ENCODE measurements around the gene ARF1.
A peak's percentile ranks its signal among the peaks of the same experiment; 100 is the strongest.

Gene ARF1

DNA sequence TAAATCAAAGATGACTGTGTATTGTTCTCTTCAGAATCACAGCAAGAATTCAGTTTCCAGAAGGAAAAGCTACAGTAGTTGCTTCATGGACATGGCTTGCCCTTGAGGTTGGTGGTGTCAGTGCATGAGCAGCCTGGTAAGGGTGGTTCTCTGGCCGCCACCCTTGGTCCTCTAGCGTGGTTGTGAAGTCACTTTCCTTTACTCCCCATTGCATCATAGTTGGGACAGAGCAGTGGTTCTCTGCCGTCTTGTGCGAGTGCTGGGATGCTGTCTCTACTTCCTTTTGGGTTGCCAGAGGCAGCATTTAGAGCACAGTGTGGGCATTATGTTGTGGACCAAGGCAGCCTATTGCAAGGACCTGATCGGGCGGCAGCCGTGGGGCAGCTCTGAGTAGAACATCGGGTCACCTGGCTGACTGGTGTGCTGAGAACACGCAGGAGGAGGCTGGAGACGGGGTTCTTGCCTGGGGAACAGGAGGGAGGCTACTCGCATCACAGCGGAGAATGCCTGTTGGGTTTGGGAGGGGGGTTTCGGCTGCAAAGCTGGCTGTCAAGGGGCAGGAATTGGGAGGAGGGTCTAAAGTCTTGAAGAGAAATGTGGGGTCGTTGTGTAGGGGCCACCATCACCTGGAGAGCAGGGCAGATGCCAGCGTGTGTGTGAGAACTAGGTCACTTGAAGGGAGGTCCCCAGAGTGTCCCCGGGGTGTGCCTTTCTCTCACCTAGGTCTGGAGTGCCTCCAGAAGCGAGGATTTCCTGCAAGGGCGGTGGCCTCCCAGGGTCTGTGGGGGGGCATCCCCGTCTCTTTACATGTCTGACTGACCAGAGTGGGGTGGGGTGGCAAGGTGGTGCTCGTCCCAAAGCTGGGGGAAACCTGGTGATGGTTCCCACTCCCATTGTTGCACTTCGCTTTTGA is 6.3 kb downstream of the ARF1 start:
- DNase-seq = peak in 2 of 5 experiments; percentile 2 to 57

DNA sequence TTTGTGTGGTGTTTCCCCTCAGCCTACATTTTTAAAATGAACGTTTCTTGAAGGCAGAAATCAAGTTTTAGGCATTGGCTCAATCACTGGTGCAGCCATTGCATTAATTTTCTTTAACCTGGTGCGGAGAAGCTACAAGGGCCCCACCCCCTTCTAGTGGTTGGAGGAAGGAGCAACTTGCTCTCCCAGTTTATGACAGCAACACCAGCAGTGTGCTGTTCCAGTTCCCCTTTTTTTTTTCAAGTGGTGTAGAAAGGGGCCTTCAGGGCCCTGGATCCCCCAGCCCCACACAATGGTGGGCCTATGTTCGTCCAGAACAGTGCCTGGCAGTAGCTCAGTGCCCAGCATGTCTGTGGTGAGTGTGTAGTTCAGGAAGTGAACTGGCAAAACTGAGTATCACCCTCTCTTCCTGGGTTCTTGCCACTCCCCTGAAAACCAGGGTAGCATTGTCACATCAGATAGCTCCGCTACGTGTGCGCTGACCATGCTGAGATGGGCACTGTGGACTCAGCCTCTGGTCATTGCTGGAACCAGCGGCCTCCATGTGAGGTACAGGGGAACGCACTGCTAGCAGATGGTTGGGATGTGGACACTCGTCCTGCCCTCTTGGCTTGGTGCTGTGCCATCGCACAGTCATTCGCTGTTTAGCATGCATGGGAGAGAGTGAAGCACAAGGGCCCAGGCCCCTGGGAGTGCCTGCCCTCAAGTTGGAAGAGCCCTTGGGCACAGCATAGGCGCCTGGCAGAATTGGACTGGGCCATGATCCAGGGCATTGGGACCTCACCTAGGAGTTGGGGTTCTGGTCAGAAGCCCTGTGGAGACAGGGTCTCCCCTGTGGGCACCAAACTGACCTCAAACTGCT is 7.2 kb downstream of the ARF1 start:
- peak in 1 of 5 experiments; percentile 2 for DNase-seq

DNA sequence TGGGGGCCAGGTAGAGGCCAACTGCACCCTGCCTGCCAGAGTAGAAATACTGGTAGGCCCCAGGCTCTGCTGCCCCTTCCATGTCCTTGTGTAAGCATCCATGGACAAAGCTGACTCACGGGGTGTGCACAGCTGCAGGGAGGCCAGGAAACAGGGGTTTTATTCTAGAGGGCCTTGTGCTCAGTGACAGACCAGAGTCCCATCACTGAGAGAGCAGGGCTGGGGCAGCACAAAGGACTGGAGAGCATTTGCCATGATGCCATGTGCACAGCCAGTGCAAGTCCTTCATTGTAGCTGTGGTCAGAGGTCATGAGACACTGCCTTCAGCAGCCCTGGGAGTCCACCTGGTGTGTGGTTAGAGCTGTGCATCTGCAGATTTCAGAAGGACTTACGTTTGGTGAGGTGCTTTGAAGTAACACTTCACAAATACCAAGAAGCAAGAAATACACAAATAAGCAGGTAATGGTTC is 8.1 kb downstream of the ARF1 start:
- DNase-seq = peak in 1 of 5 experiments; percentile 4

DNA sequence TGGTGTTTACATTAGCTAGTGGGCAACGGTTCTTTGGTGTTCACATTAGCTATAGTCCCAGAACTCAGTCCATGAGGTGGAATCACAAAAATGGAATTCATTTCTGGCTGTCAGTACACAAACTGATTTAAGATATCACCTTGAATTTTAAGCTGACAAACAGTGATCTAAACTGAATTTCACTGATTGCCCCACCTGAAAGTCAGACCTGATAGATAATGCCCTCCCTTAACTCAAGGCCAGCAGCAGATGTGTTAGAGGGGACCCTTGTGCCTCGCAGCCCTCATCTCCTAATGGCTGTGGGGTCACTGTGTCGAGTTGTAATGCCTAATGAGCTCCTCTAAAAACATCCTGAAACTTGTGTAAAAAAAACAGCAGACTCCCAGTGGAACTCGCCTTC is 8.6 kb downstream of the ARF1 start:
- no peak for DNase-seq

DNA sequence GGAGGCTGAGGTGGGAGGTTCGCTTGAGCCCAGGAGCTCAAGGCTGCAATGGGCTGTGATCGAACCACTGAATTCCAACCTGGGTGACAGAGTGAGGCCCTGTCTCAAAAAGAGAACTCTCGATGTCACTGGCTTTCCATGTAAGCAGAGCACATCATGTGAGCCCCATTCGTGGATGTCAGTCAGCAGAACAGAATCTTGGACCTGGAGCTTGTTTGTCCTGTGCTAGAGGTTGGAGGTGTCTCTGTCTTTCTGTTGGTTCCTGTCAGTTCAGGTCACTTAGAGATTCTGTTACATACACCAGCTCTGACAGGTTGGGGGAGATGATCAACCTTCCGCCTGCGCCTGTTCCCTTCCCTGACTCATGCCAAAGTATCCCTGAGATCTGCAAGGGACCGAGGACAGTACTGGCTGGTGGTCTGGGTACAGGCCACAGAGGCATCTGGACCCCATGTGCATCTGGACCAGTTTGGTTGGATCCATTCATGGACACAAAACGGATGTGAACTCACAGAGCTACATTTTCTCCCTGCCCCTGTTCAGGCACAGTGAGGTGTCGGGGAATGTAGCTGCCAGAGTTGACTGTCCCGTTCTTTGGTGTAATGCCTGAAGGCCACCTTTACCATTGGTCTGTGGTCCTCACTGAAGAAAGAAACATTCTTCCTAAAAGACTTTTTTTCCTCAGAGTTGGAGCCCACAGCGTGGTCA is 10.0 kb downstream of the ARF1 start:
- peak in 1 of 5 experiments; percentile 2 for DNase-seq

DNA sequence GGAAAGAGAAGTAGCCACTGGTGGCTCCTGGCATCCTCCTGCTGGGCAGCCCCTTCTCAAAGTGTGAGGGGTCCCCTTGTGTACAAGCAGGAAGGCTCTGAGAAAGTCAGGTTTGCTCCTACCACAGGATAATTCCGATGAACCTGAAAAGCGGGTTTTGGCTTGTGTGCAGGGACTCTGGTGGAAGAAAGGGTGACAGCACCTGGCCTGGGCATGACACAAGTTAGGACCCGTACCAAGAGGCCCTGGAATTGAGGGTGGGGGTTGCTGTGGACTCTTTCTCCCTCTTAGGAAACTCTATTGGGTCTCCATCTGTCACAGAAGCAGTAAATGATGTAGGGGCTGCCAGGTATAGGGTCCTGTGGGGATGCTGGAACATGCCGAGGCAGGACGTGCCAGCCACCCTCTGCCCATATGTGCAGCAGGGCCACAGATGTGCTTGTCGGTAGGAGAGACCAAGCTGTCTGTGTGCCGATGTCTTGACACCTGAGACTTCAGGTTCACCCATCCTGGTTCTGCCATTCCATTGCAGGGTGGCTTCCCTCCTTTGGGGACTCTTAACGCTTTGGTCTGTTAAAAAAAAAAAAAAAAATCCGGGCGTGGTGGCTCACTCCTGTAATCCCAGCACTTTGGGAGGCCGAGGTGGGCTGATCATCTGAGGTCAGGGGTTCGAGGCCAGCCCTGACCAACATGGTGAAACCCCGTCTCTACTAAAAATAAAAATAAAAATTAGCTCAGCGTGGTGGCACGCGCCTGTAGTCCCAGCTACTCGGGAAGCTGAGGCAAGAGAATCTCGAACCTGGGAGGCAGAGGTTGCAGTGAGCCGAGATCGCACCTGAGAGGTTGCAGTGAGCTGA is 10.8 kb downstream of the ARF1 start:
- no peak for DNase-seq

DNA sequence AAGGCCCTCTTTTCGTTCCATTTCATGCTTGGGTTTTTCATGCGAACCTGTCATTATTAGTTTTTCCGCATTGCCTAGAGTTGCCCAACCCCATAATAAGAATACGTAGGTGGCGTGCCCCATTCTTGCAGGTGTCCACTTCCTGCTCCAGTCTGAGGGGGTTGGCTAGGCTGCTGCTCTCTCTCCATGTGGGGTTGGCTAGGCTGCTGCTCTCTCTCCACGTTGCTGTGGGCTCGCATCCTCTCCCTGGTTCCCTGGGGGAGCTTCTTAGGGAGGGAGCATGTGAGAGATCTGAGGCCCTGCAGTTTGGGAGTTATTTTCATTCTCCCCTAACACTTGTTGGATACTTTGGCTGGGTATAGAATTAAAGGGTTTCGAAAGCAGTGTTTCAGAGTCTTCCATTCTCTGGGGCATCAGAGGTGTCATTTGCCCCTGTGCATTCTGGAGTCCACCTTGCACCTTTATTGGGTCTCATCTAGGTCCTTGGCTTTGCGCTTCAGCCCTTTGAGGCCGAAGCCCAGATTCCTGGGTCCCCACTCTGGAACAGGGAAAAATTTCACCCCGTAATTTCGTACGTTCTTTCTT is 12.0 kb downstream of the ARF1 start:
- DNase-seq = no peak

DNA sequence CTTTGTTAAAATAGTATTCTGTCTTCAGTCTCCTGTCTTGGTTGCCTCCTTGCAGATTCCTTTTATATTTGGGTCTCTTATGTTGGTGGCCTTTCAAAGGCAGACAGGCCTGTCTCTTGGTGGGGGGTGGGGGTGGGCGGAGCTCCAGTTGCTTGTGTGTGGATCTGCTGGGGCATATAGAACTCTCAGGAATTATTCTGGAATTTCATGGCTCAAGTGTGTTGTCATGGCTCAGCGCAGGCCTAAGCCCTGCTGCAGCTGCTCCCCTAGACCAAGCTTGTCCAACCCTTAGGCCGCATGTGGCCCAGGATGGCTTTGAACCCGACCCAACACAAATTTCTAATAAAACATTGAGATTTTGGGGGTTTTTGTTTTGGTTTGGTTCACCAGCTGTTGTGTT is 12.7 kb downstream of the ARF1 start:
- no peak for DNase-seq

DNA sequence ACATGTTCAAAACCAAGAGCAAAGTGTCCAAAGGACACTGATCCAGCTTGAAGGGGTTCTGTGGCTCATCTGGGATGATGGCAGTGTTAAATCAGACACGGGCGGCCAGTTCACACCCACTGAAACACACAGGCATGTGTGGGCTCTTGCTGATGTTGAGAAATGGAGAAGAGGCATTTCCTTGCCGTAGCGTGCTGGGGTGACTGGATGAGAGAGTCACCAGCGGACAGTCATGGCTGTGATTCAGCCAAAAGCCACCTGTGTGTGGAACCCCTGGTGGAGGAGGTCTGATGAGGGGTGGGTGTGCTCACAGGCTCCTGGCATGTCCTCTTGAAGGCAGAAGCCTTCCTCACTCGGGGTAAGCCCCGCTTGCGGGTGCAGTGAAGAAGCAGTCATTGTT is 13.4 kb downstream of the ARF1 start:
- DNase-seq = no peak

DNA sequence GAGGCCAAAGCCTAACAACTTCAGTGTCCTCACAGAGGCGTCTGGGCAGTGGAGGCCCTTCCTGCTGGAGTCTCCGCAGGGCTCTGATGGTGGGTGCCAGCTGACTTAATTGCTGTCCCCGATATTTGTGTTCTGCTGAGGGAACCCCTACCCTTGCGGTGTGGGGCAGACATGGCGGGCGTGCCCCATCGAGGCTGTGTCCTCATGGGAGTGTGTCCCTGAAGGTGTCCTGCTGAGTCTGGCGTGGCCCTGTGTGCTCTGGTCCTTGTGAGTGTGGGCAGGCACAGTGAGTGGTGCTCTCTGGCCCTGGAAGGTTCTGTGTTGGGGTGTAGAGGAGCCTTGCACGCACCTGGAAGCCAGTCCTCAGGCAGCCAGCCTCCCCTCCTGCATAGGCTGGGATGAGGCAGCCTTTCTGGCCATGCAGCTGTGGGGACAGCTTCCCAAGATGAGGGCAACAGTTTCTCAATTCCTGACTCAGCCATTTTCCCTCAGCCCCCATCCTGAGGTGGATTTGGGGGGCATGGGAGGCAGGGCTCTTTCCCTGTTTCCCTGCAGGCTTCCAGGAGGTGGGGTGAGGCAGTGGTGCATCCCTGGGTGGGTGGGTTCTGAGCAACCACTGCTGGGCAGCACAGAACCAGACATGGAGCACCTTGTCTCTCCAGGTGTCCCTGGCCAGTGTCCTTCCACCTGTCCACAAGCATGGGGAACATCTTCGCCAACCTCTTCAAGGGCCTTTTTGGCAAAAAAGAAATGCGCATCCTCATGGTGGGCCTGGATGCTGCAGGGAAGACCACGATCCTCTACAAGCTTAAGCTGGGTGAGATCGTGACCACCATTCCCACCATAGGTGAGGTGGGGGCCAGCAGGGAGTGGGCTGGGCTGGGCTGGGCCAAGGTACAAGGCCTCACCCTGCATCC is 14.2 kb downstream of the ARF1 start:
- DNase-seq = no peak

DNA sequence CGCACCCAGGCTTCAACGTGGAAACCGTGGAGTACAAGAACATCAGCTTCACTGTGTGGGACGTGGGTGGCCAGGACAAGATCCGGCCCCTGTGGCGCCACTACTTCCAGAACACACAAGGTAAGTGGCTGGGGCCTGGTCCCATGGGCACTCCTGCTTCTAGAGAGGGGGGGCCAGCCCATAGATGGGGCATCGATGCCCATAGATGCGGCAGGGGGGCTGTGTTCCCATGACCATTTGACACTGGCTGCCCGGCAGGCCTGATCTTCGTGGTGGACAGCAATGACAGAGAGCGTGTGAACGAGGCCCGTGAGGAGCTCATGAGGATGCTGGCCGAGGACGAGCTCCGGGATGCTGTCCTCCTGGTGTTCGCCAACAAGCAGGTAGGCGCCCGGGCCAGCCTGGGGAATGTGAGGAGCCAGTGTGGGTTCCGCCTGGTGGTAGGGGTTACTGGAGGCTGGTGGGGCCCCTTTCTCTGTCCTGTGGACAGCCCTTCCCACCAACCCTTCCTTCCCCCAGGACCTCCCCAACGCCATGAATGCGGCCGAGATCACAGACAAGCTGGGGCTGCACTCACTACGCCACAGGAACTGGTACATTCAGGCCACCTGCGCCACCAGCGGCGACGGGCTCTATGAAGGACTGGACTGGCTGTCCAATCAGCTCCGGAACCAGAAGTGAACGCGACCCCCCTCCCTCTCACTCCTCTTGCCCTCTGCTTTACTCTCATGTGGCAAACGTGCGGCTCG is 15.0 kb downstream of the ARF1 start:
- DNase-seq = peak in 1 of 5 experiments; percentile 3

DNA sequence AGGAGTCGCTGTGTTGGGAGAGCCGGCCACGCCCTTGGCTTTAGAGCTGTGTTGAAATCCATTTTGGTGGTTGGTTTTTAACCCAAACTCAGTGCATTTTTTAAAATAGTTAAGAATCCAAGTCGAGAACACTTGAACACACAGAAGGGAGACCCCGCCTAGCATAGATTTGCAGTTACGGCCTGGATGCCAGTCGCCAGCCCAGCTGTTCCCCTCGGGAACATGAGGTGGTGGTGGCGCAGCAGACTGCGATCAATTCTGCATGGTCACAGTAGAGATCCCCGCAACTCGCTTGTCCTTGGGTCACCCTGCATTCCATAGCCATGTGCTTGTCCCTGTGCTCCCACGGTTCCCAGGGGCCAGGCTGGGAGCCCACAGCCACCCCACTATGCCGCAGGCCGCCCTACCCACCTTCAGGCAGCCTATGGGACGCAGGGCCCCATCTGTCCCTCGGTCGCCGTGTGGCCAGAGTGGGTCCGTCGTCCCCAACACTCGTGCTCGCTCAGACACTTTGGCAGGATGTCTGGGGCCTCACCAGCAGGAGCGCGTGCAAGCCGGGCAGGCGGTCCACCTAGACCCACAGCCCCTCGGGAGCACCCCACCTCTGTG is 15.9 kb downstream of the ARF1 start:
- peak in 1 of 5 experiments; percentile 3 for DNase-seq

DNA sequence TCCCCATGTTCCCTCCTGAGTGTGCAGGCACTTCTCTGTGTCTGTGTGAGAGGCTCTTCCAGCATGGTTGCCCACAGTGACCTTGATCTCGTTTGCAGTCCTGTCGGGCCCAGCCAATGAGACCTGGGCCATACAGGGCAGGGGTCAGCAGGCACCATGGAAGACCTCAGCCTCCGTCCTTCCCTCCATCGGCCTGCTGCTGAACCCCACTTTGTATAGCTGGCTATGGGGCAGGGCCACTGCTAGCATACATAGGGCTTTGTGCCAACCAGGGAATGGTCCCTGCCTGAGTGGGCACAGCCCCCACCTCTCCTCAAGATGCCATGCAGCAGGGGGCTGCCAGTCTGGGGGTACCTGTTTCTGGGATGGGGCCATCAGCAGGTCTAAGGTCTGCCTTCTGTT is 16.8 kb downstream of the ARF1 start:
- DNase-seq = peak in 1 of 5 experiments; percentile 2

DNA sequence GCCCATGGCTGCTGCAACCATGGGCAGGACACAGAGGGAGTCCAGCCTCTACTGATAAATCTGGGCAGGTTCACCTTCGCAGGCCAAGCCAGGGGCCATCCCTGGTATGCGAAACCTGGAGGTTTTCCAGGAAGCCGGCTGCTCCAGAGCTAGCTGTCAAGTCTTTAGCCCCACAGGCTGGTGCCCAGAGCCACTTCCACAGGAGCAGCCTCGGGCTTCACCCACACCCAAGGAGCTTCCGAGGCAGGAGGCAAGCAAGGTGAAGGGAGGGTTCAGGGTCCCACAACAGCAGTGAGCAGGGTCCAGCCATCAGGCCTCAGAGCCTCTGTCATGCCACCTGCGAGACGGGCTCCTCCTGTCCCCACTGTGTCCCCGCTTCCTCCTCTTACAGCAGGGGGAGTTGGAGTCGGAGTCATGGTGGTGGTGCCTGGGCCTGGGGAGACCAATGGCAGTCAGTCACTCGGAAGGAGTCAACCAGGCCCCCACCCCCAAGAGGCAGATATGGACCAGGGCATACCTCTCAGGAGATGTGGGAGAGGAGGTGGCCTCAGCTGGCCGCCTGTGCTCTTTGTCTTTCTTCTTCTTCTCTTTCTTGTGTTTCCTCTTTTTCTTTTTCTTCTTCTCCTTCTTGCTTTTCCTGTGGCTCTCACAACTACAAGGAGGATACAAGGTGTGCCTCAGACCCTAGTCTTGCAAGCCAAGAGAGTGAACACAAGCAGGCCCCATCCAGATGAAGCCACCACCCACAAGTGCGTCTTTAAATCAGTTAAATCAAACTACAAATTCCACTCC is 18.5 kb downstream of the ARF1 start:
- DNase-seq = peak in 1 of 5 experiments; percentile 50

DNA sequence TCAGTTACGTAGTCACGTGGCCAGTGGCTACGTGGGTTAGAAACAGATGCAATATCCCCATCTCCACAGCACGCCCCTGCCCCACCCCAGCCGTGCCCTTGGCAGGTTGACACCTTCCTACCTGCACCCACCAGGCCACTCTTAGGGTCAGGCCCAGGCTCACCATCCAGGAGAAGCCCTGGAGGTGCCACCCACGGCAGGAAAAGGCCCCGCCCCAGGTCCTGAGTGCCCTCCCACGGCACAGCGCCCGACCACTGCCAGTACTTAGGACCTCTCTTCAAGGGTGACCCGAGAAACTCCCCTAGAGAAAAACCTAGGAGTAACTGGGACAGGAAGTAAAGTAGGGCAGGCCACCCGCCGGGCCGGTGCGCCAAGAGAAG is 19.1 kb downstream of the ARF1 start:
- DNase-seq = peak in 1 of 5 experiments; percentile 55

DNA sequence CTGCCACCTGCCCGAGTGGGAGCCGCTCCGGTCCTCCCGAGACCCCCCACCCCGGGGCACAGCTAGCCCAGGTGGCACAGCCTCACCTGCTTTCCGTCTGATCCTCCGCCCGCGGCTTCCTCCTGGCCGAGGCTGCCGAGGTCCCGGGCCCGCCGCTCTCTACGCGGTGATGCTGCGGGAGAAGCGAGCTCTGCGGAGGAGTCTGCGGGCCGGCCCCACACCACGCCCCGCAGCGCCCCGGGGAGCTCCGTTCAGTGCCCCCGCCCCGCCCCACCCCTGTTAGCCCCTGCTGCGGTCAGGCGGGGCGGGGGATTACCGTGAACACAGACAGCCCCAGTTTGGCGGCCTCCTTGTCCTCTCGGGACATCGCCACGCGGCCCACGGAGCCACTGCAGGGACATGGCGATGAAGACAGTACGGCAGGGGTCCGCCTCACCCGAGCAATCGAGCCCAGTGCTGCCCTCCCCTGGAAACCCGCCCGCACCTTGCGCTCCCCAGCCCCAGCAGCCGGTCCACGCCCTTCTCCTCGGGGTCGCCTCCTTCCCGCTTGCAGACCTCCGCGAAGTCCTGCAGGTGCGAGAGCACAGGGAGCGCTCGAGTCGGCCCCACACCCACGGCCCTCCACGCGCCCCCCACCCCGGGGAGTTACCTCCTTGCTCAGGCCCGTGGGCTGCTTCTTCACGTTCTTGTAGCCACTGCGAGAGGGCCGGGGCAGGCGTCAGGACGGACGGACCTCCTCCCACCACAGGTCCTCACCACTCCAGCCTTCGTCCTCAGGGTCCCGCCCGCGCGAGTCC is 19.7 kb downstream of the ARF1 start:
- peak; percentile 38 to 67 (median 60) for DNase-seq

Measured in T-helper 2 cell (primary cell).